Right lobe of liver (tissue), 6 donors: ENCODE measurements around the gene ODF2. TPM values are rescaled to one million over a fixed set of nuclear protein-coding genes. Genes with fewer than 3 reads are reported as not detected.

Source experiments
- ATAC-seq, 4 donors: fragments of 200-7000 bp; cut with Tn5 transposase; one replicate each; pipeline ENCODE4 v1.9.1; 2020; ENCODE audit warnings: mild to moderate bottlenecking in 4 of 4, moderate library complexity in 4 of 4
- DNase-seq, 3 donors: peaks; one replicate each; pipeline ENCODE4 v3.0.0-alpha.2; 2020
- H3K27ac ChIP-seq, 3 donors: fragments of 200-600 bp; one replicate each; pipeline ENCODE4 v1.8.0; 2022
- H3K27me3 ChIP-seq, 2 donors: fragments of 200-600 bp; one replicate each; pipeline ENCODE4 v1.8.0; 2022
- H3K36me3 ChIP-seq, 4 donors: fragments of 200-600 bp; sonication (generic) in 1 of 4; one replicate each; pipeline versions ENCODE4 v1.5.1 to v1.8.0; 2017 to 2022; ENCODE audit warnings: control low read depth in 1 of 4
- H3K4me1 ChIP-seq, 4 donors: fragments of 200-600 bp; sonication (generic) in 1 of 4; one replicate each; pipeline versions ENCODE4 v1.5.1 to v1.8.0; 2017 to 2022; ENCODE audit warnings: control low read depth in 1 of 4
- H3K4me3 ChIP-seq, 3 donors: fragments of 200-600 bp; one replicate each; pipeline ENCODE4 v1.8.0; 2022
- H3K9me3 ChIP-seq, 4 donors: fragments of 200-600 bp; sonication (generic) in 1 of 4; one replicate each; pipeline versions ENCODE4 v1.5.1 to v1.8.0; 2017 to 2022; ENCODE audit warnings: control low read depth in 1 of 4
- POLR2A ChIP-seq: fragments of 450-650 bp; IDR thresholded peaks from one replicate; pipeline ENCODE4 v1.6.1; 2017; ENCODE audit warnings: antibody characterized with exemption, mild to moderate bottlenecking
- WGBS: methylation state at CpG from one replicate; pipeline ENCODE4 v1.1.6; 2018; ENCODE audit warnings: low coverage, low lambda C conversion rate; ENCODE audit not compliant: insufficient coverage; ENCODE audit errors: missing lambda C conversion rate; 5-methylcytosine and 5-hydroxymethylcytosine counted together
- intact Hi-C, 2 donors: fragments of 100-400 bp; cut with DNase I; formaldehyde crosslinking; loops; one replicate each; pipeline versions ENCODE4 v1.11.2 to v1.14.1; 2022
- total RNA-seq, 6 experiments: library from RNA; depleted of rRNA in 2 of 6; stranded (reverse); fragments of >200 nt in 2 of 6; fragmentation: NEBNext Ultra II Directional in 3 of 6; extraction: Animal tissue kit (Norgen Biotek cat#: 25700) in 3 of 6; gene quantifications; one replicate each; pipeline versions ENCODE4 v1.1.0 to v1.2.4, GENCODE V29; 2016 to 2023
- TF ChIP-seq, protein P1 (sequence below), 4 donors: fragments of 200-600 bp in 3 of 4; fragments of 450-650 bp in 1 of 4; IDR thresholded peaks; one replicate each; pipeline versions ENCODE4 v1.5.1 to v1.8.0; 2016 to 2022; ENCODE audit warnings: antibody characterized with exemption in 4 of 4, mild to moderate bottlenecking in 2 of 4
- donor health status: DM: no; HTN: yes; CAD: no.
- donor health status: DM: no; HTN: no; CAD: no.
- donor health status: DM: no; HTN: no; CAD: no.
- donor health status: DM: no; HTN: yes; CAD: no.
- donor health status: DM: no; HTN: yes; CAD: no.

Gene ODF2
- total RNA-seq, 6 experiments from 2014 or later, result 5.5 to 17.1 (median 10.8) TPM

GRCh38 chr9:128456613-128457061, 831 bp downstream of the ODF2 start:
- 1% methylated on average over 12 of the region's 48 CpGs for WGBS
- Histone ChIP-seq H3K27ac (peak overlapping the region in 2 of 3 donors; percentile 43 to 69), H3K9me3 (no peaks in the 10 kb centered on the region), H3K4me1 (peaks cover 0 to 7% (median 0%) of the 10 kb centered on the region in 4 donors), H3K27me3 (no peaks in the 10 kb centered on the region), H3K4me3 (peak overlapping the region; percentile 81 to 96 (median 95)), H3K36me3 (peaks cover 0 to 11% (median 0%) of the 10 kb centered on the region in 4 donors)
- peak; percentile 70 to 75 (median 74) for ATAC-seq
- peak; percentile 65 to 74 (median 68) for DNase-seq
- intact Hi-C loops, result no loop called here
- TF ChIP-seq, protein P1, sequence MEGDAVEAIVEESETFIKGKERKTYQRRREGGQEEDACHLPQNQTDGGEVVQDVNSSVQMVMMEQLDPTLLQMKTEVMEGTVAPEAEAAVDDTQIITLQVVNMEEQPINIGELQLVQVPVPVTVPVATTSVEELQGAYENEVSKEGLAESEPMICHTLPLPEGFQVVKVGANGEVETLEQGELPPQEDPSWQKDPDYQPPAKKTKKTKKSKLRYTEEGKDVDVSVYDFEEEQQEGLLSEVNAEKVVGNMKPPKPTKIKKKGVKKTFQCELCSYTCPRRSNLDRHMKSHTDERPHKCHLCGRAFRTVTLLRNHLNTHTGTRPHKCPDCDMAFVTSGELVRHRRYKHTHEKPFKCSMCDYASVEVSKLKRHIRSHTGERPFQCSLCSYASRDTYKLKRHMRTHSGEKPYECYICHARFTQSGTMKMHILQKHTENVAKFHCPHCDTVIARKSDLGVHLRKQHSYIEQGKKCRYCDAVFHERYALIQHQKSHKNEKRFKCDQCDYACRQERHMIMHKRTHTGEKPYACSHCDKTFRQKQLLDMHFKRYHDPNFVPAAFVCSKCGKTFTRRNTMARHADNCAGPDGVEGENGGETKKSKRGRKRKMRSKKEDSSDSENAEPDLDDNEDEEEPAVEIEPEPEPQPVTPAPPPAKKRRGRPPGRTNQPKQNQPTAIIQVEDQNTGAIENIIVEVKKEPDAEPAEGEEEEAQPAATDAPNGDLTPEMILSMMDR (IDR thresholded peaks at IDR 0.05), result no peak
- TF ChIP-seq POLR2A, result no peak

GRCh38 chr9:128457207-128457606, 1.4 kb downstream of the ODF2 start:
- ATAC-seq (no peak), DNase-seq (no peak)
- intact Hi-C loops, result no loop called here
- 55% methylated on average over 13 of the region's 14 CpGs for WGBS
- TF ChIP-seq POLR2A, result no peak
- Histone ChIP-seq H3K36me3 (peaks cover 0 to 11% (median 0%) of the 10 kb centered on the region in 4 donors), H3K27ac (no peak overlapping the region), H3K4me3 (peak overlapping the region in 2 of 3 donors; percentile 95 to 96), H3K9me3 (no peaks in the 10 kb centered on the region), H3K27me3 (no peaks in the 10 kb centered on the region), H3K4me1 (peaks cover 0 to 7% (median 0%) of the 10 kb centered on the region in 4 donors)

DNA sequence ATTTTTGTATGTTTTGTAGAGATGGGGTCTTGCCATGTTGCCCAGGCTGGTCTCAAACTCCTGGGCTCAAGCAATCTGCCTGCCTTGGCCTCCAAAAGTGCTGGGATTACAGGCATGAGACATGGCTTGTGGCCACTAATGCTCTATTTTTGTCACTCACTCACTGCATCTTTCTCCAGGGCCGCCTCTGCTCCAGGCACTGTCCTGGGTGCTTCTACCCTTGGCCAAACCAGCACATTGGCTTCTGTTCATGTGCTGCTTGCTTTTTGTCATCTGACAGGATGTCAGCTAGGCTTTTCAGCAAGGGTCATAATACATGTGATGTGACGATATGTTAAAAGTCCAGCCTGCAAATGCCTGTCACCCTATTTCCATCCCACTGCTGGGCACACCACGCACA, 3.2 kb downstream of the ODF2 start:
- DNase-seq, result no peak
- TF ChIP-seq, protein P1 (IDR thresholded peaks at IDR 0.05), result no peak
- TF ChIP-seq POLR2A, result no peak
- no peak overlapping the region for H3K4me3 ChIP-seq
- intact Hi-C loops, result no loop called here
- no peak overlapping the region for H3K27ac ChIP-seq
- ATAC-seq, result no peak
- peaks cover 0 to 7% (median 0%) of the 10 kb centered on the region in 4 donors for H3K4me1 ChIP-seq
- no peaks in the 10 kb centered on the region for H3K27me3 ChIP-seq
- no peaks in the 10 kb centered on the region for H3K9me3 ChIP-seq
- WGBS, result 96% methylated on average over 3 of the region's 3 CpGs
- peaks cover 0 to 18% (median 0%) of the 10 kb centered on the region in 4 donors for H3K36me3 ChIP-seq

DNA sequence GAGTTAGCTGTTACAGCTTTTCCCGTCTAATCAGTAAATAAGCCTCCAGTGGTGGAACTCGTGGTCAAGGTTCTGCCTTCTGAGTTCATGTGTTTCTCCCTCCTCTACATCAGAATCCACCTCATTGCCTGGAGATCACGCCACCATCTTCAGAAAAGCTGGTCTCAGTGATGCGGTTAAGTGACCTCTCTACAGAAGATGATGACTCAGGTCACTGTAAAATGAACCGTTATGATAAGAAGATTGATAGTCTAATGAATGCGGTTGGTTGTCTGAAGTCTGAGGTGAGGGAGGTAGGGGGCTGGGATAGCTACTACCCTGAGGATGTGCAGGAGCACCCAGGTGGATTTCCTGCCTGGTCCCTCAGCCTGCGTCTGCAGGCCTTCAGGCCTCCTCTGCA, 13.3 kb downstream of the ODF2 start:
- TF ChIP-seq POLR2A, result no peak
- TF ChIP-seq, protein P1 (IDR thresholded peaks at IDR 0.05), result no peak
- intact Hi-C loops, result no loop called here
- no peaks in the 10 kb centered on the region for H3K27me3 ChIP-seq
- ATAC-seq, result no peak
- no peaks in the 10 kb centered on the region for H3K36me3 ChIP-seq
- no peak overlapping the region for H3K4me3 ChIP-seq
- H3K9me3 ChIP-seq, result no peaks in the 10 kb centered on the region
- H3K27ac ChIP-seq, result no peak overlapping the region
- no peak for DNase-seq
- WGBS, result 90% methylated on average over 5 of the region's 7 CpGs
- no peaks in the 10 kb centered on the region for H3K4me1 ChIP-seq

DNA sequence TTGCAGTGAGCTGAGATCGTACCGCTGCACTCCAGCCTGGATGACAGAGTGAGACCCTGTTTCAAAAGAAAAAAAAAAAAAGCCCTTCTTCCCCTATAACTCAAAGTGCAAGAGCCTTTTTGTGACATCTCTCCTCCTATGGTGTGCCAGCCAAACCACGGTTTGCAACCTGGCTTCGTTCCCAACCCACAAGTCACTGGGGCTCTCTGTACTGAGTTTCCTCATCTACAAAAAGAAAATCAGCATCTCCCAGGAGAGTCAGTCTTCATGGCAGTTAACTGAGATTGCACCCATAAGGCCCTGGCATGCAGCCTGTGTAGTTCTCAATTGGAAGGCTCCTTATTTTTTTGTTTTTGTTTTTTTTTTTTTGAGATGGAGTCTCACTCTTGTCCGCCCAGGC, 14.8 kb downstream of the ODF2 start:
- intact Hi-C loops, result no loop called here
- DNase-seq (no peak), ATAC-seq (no peak)
- 47% methylated on average over 3 of the region's 5 CpGs for WGBS
- H3K9me3 ChIP-seq, result no peaks in the 10 kb centered on the region
- peaks cover 0 to 3% (median 0%) of the 10 kb centered on the region in 4 donors for H3K36me3 ChIP-seq
- H3K4me3 ChIP-seq, result no peak overlapping the region
- no peaks in the 10 kb centered on the region for H3K4me1 ChIP-seq
- no peak overlapping the region for H3K27ac ChIP-seq
- TF ChIP-seq, protein P1 (IDR thresholded peaks at IDR 0.05), result no peak
- TF ChIP-seq POLR2A, result no peak
- H3K27me3 ChIP-seq, result no peaks in the 10 kb centered on the region
